H9 (cell line): ENCODE data around the gene HLA-C. TPM values are rescaled to one million over a fixed set of nuclear protein-coding genes. Genes with fewer than 3 reads are reported as not detected.

Experiments used
- DNase-seq: peaks from one replicate; pipeline ENCODE4 v3.0.0-alpha.2; 2017
- H2AFZ ChIP-seq: one replicate; pipeline ENCODE4 v1.6.1; 2013; ENCODE audit warnings: mild to moderate bottlenecking, low read length, control low read depth, moderate library complexity
- H2AK5ac ChIP-seq: 2 replicates; pipeline ENCODE4 v1.6.1; 2013; ENCODE audit warnings: low read length, control low read depth, mixed read lengths; ENCODE audit not compliant: insufficient read length
- H2BK120ac ChIP-seq: one replicate; pipeline ENCODE4 v1.6.1; 2013; ENCODE audit warnings: low read depth, mild to moderate bottlenecking, low read length, control low read depth, inconsistent platforms; ENCODE audit not compliant: poor library complexity, severe bottlenecking
- H2BK12ac ChIP-seq: 2 replicates; pipeline ENCODE4 v1.6.1; 2013; ENCODE audit warnings: low read length, control low read depth, mixed read lengths, low read depth; ENCODE audit not compliant: insufficient read length
- H2BK15ac ChIP-seq: 2 replicates; pipeline ENCODE4 v1.6.1; 2013; ENCODE audit warnings: low read depth, low read length, control low read depth
- H2BK20ac ChIP-seq: one replicate; pipeline ENCODE4 v1.6.1; 2013; ENCODE audit warnings: low read depth, mild to moderate bottlenecking, low read length, control low read depth, inconsistent platforms; ENCODE audit not compliant: poor library complexity, severe bottlenecking
- H2BK5ac ChIP-seq: 2 replicates; pipeline ENCODE4 v1.6.1; 2013; ENCODE audit warnings: low read length, control low read depth, mixed read lengths; ENCODE audit not compliant: insufficient read length
- H3K14ac ChIP-seq: 2 replicates; pipeline ENCODE4 v1.6.1; 2013; ENCODE audit warnings: low read length, control low read depth; ENCODE audit not compliant: insufficient read depth
- H3K18ac ChIP-seq: 2 replicates; pipeline ENCODE4 v1.6.1; 2013; ENCODE audit warnings: low read depth, mild to moderate bottlenecking, mixed read lengths, low read length, control low read depth; ENCODE audit not compliant: insufficient read length
- H3K23ac ChIP-seq: 2 replicates; pipeline ENCODE4 v1.6.1; 2013; ENCODE audit warnings: low read length, control low read depth, mixed read lengths, low read depth; ENCODE audit not compliant: insufficient read length
- H3K23me2 ChIP-seq: 2 replicates; pipeline ENCODE4 v1.6.1; 2013; ENCODE audit warnings: low read depth, mild to moderate bottlenecking, mixed read lengths, low read length, control low read depth; ENCODE audit not compliant: insufficient read length, poor library complexity, severe bottlenecking
- H3K27ac ChIP-seq: 2 replicates; pipeline ENCODE4 v1.5.1; 2013; ENCODE audit warnings: low read length, control low read depth, mixed read lengths, low read depth; ENCODE audit not compliant: insufficient read length
- H3K27me3 ChIP-seq: 2 replicates; pipeline ENCODE4 v1.6.1; 2013; ENCODE audit warnings: low read length, control low read depth, inconsistent platforms; ENCODE audit not compliant: insufficient read depth
- H3K4ac ChIP-seq: 2 replicates; pipeline ENCODE4 v1.6.1; 2013; ENCODE audit warnings: low read depth, mild to moderate bottlenecking, control low read depth, inconsistent platforms, low read length, moderate library complexity
- H3K4me1 ChIP-seq: 2 replicates; pipeline ENCODE4 v1.6.1; 2013; ENCODE audit warnings: low read length, control low read depth, inconsistent platforms; ENCODE audit not compliant: insufficient read depth
- H3K4me2 ChIP-seq: 2 replicates; pipeline ENCODE4 v1.6.1; 2013; ENCODE audit warnings: low read length, control low read depth, mixed read lengths; ENCODE audit not compliant: insufficient read length, insufficient read depth
- H3K56ac ChIP-seq: 2 replicates; pipeline ENCODE4 v1.6.1; 2013; ENCODE audit warnings: low read depth, mild to moderate bottlenecking, mixed read lengths, low read length, control low read depth; ENCODE audit not compliant: insufficient read length
- H3K79me1 ChIP-seq: 2 replicates; pipeline ENCODE4 v1.6.1; 2013; ENCODE audit warnings: low read depth, mild to moderate bottlenecking, moderate library complexity, low read length, control low read depth, inconsistent platforms; ENCODE audit not compliant: insufficient read depth, poor library complexity, severe bottlenecking
- H3K79me2 ChIP-seq: 2 replicates; pipeline ENCODE4 v1.6.1; 2013; ENCODE audit warnings: low read length, control low read depth, inconsistent platforms; ENCODE audit not compliant: insufficient read depth
- H3K9ac ChIP-seq: 2 replicates; pipeline ENCODE4 v1.6.1; 2013; ENCODE audit warnings: low read length, control low read depth, mixed read lengths; ENCODE audit not compliant: insufficient read length; ENCODE audit errors: extremely low read depth
- H3K9me3 ChIP-seq: one replicate; pipeline ENCODE4 v1.6.1; 2013; ENCODE audit warnings: low read depth, low read length, inconsistent platforms; ENCODE audit not compliant: control insufficient read depth
- H3T11ph ChIP-seq: one replicate; pipeline ENCODE4 v1.6.1; 2013; ENCODE audit warnings: mild to moderate bottlenecking, low read length, control low read depth, inconsistent platforms
- H4K20me1 ChIP-seq: one replicate; pipeline ENCODE4 v1.6.1; 2013; ENCODE audit not compliant: control insufficient read depth, insufficient read length, insufficient read depth
- H4K5ac ChIP-seq: 2 replicates; pipeline ENCODE4 v1.6.1; 2013; ENCODE audit warnings: low read depth, mild to moderate bottlenecking, mixed read lengths, low read length, control low read depth; ENCODE audit not compliant: insufficient read length
- H4K8ac ChIP-seq: replicated peaks from 2 replicates; pipeline ENCODE4 v1.6.1; 2013; ENCODE audit warnings: low read length, control low read depth, mixed read lengths, low read depth; ENCODE audit not compliant: insufficient read length
- H4K91ac ChIP-seq: 2 replicates; pipeline ENCODE4 v1.6.1; 2013; ENCODE audit warnings: low read depth, mild to moderate bottlenecking, moderate library complexity, mixed read lengths, low read length, control low read depth; ENCODE audit not compliant: insufficient read length
- H3K27ac Mint-ChIP-seq, 3 experiments: 2 replicates in 2 of 3; 3 replicates in 1 of 3; pipeline ENCODE4 v1.8.0; 2020 to 2021; ENCODE audit warnings: mixed read lengths in 3 of 3, mild to moderate bottlenecking in 1 of 3, moderate library complexity in 1 of 3
- H3K27me3 Mint-ChIP-seq: 2 replicates; pipeline ENCODE4 v1.8.0; 2021; ENCODE audit warnings: low read depth, mild to moderate bottlenecking, moderate library complexity, mixed read lengths
- H3K36me3 Mint-ChIP-seq, 3 experiments: 2 replicates in 2 of 3; 3 replicates in 1 of 3; pipeline ENCODE4 v1.8.0; 2020 to 2021; ENCODE audit warnings: low read depth in 3 of 3, mixed read lengths in 3 of 3; ENCODE audit not compliant: insufficient read depth in 1 of 3
- H3K4me1 Mint-ChIP-seq, 2 experiments: 2 replicates each; pipeline ENCODE4 v1.8.0; 2020; ENCODE audit warnings: mixed read lengths in 2 of 2
- H3K4me3 Mint-ChIP-seq, 2 experiments: 2 replicates in 1 of 2; 3 replicates in 1 of 2; pipeline ENCODE4 v1.8.0; 2020 to 2021; ENCODE audit warnings: mild to moderate bottlenecking in 2 of 2, mixed read lengths in 2 of 2, moderate library complexity in 1 of 2
- H3K9me3 Mint-ChIP-seq, 2 experiments: 2 replicates in 1 of 2; 3 replicates in 1 of 2; pipeline ENCODE4 v1.8.0; 2020; ENCODE audit warnings: mild to moderate bottlenecking in 2 of 2, mixed read lengths in 2 of 2, moderate library complexity in 1 of 2
- whole genome bisulfite sequencing: extraction: QIAGEN DNeasy Blood & Tissue Kit; methylation state at CpG from one replicate; pipeline ENCODE4 v1.1.7; 2013; ENCODE audit warnings: missing lambda C conversion rate, low lambda C conversion rate, mixed read lengths; ENCODE audit not compliant: insufficient read length; ENCODE audit errors: extremely low coverage; 5-methylcytosine and 5-hydroxymethylcytosine counted together
- total RNA-seq: library from RNA; stranded (reverse); gene quantifications from 2 replicates; pipeline ENCODE4 v1.2.1, GENCODE V29; 2021
- TF ChIP-seq, protein P1 (sequence below): fragments of 200-600 bp; sonication (generic); conservative IDR thresholded peaks from 3 replicates; pipeline ENCODE4 v1.8.0; 2021; ENCODE audit warnings: antibody characterized with exemption, mild to moderate bottlenecking

HLA-C gene
- total RNA-seq, 1 experiment from 2014 or later = 239 TPM

DNA sequence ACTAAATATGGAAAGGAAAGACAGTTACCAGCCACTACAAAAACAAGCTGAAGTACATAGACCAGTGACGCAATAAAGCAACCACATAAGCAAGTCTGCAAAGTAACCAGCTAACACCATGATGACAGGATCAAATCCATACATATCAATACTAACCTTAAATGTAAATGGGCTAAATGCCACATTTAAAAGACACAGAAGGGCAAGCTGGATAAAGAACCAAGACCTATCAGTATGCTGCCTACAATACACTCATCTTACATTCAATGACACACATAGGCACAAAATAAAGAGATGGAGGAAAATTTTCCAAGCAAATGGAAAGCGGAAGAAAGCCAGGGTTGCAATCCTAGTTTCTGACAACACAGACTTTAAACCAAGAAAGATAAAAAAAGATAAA is 24.1 kb downstream of the HLA-C start:
- H3K23ac ChIP-seq = no peak overlapping the region
- DNase-seq = no peak
- H2BK15ac ChIP-seq = no peak overlapping the region
- no peak overlapping the region for H3K4me3 Mint-ChIP-seq
- H3K27me3 ChIP-seq = no peaks in the 10 kb centered on the region
- H3K4me1 Mint-ChIP-seq = peaks cover 30 to 32% of the 10 kb centered on the region in 2 experiments
- no peak overlapping the region for H4K8ac ChIP-seq
- H3K27ac ChIP-seq = no peak overlapping the region
- H3K36me3 Mint-ChIP-seq = peaks cover 0 to 28% (median 1%) of the 10 kb centered on the region in 3 experiments; a peak in 4 of 7 replicates
- H2BK5ac ChIP-seq = no peak overlapping the region
- H2BK20ac ChIP-seq = no peak overlapping the region
- no CpG with 5 or more reads among the region's 2 CpGs for WGBS
- H2BK120ac ChIP-seq = no peak overlapping the region
- TF ChIP-seq, protein P1, sequence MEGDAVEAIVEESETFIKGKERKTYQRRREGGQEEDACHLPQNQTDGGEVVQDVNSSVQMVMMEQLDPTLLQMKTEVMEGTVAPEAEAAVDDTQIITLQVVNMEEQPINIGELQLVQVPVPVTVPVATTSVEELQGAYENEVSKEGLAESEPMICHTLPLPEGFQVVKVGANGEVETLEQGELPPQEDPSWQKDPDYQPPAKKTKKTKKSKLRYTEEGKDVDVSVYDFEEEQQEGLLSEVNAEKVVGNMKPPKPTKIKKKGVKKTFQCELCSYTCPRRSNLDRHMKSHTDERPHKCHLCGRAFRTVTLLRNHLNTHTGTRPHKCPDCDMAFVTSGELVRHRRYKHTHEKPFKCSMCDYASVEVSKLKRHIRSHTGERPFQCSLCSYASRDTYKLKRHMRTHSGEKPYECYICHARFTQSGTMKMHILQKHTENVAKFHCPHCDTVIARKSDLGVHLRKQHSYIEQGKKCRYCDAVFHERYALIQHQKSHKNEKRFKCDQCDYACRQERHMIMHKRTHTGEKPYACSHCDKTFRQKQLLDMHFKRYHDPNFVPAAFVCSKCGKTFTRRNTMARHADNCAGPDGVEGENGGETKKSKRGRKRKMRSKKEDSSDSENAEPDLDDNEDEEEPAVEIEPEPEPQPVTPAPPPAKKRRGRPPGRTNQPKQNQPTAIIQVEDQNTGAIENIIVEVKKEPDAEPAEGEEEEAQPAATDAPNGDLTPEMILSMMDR = no peak
- H3K14ac ChIP-seq = no peak overlapping the region
- H2AFZ ChIP-seq = no peak overlapping the region
- H3K9me3 Mint-ChIP-seq = peaks cover 14 to 24% of the 10 kb centered on the region in 2 experiments
- H3K79me2 ChIP-seq = no peaks in the 10 kb centered on the region
- H3K23me2 ChIP-seq = no peaks in the 10 kb centered on the region
- no peak overlapping the region for H3K18ac ChIP-seq
- H2AK5ac ChIP-seq = no peak overlapping the region
- no peak overlapping the region for H2BK12ac ChIP-seq
- peaks cover 2% of the 10 kb centered on the region for H3K27me3 Mint-ChIP-seq
- H4K91ac ChIP-seq = no peak overlapping the region
- no peak overlapping the region for H3K9ac ChIP-seq
- H3K4ac ChIP-seq = no peak overlapping the region
- H3K27ac Mint-ChIP-seq = no peak overlapping the region
- no peaks in the 10 kb centered on the region for H3K79me1 ChIP-seq
- no peak overlapping the region for H4K5ac ChIP-seq
- no peak overlapping the region for H3K4me2 ChIP-seq
- peaks cover 7% of the 10 kb centered on the region for H3K4me1 ChIP-seq
- H3K9me3 ChIP-seq = no peaks in the 10 kb centered on the region
- H4K20me1 ChIP-seq = no peaks in the 10 kb centered on the region
- no peak overlapping the region for H3T11ph ChIP-seq
- no peak overlapping the region for H3K56ac ChIP-seq
